Mucosa of descending colon (tissue), 3 donors: ENCODE measurements around the gene TIMP2. TPM values are rescaled to one million over a fixed set of nuclear protein-coding genes. Genes with fewer than 3 reads are reported as not detected.
"Not testable (repeated sequence)": the region's sequence is repeated elsewhere in the genome, so short reads cannot be mapped to it uniquely, and the experiment has no call there.

Source experiments
- ATAC-seq: fragments of 200-7000 bp; cut with Tn5 transposase; one replicate; pipeline ENCODE4 v1.9.1; 2020; ENCODE audit warnings: mild to moderate bottlenecking, moderate library complexity
- DNase-seq, 3 donors: peaks; one replicate each; pipeline ENCODE4 v3.0.0-alpha.2; 2020
- H3K36me3 ChIP-seq: fragments of 200-600 bp; one replicate; pipeline ENCODE4 v1.8.0; 2021; ENCODE audit warnings: low read depth, mild to moderate bottlenecking
- H3K4me1 ChIP-seq: fragments of 200-600 bp; one replicate; pipeline ENCODE4 v1.8.0; 2021; ENCODE audit warnings: low read depth, mild to moderate bottlenecking
- H3K4me3 ChIP-seq: fragments of 200-600 bp; one replicate; pipeline ENCODE4 v1.8.0; 2021; ENCODE audit warnings: mild to moderate bottlenecking
- H3K9me3 ChIP-seq: fragments of 200-600 bp; one replicate; pipeline ENCODE4 v1.8.0; 2021; ENCODE audit warnings: mild to moderate bottlenecking
- intact Hi-C, 2 donors: fragments of 100-400 bp; cut with DNase I in 1 of 2; cut with micrococcal nuclease in 1 of 2; formaldehyde crosslinking; loops; one replicate each; pipeline versions ENCODE4 v1.11.0 to v1.11.1; 2022; cut with DNase I, micrococcal nuclease
- total RNA-seq, 3 donors: library from RNA; stranded (reverse); fragmentation: NEBNext Ultra II Directional in 2 of 3; extraction: Animal tissue kit (Norgen Biotek cat#: 25700) in 2 of 3; gene quantifications; one replicate each; pipeline versions ENCODE4 v1.2.1 to v1.2.4, GENCODE V29; 2021 to 2023
- TF ChIP-seq, protein P1 (sequence below): fragments of 200-600 bp; IDR thresholded peaks from one replicate; pipeline ENCODE4 v1.8.0; 2022; ENCODE audit warnings: antibody characterized with exemption, mild to moderate bottlenecking
- donor health status: DM: no; HTN: no; CAD: no; lungs with moderate emphysema.
- donor health status: DM: no; HTN: no; CAD: no.
- donor health status: DM: no; HTN: yes; CAD: no.

Gene TIMP2
- total RNA-seq, 3 donors from 2014 or later = 44.9 to 268 (median 91.3) TPM

DNA sequence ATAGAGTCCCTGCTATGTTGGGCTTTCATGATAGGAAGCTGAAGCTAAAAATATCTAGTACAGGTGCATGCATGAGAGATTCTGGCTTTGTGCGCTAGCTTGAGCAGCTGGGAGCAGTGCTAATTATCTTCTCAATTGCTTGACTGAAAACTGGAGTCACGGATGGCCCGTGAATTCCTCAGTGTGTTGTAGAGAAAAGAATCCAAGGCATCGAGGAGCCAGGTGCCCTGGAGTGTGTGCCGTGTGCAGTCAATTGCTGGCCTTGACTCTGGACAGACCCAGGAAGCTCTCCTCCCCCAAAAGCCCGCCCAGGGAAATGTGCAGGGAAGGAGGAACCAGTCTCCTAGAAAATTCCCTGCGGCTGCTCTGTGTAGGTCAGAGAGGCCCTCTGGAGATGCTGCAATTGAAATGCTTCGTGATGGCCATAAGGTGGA, 40.3 kb upstream of the TIMP2 start:
- Histone ChIP-seq H3K36me3 (no peaks in the 10 kb centered on the region), H3K9me3 (no peaks in the 10 kb centered on the region), H3K4me3 (no peak overlapping the region), H3K4me1 (peaks cover 9% of the 10 kb centered on the region)
- ATAC-seq (no peak), DNase-seq (no peak)
- intact Hi-C loops = no loop called here
- TF ChIP-seq, protein P1, sequence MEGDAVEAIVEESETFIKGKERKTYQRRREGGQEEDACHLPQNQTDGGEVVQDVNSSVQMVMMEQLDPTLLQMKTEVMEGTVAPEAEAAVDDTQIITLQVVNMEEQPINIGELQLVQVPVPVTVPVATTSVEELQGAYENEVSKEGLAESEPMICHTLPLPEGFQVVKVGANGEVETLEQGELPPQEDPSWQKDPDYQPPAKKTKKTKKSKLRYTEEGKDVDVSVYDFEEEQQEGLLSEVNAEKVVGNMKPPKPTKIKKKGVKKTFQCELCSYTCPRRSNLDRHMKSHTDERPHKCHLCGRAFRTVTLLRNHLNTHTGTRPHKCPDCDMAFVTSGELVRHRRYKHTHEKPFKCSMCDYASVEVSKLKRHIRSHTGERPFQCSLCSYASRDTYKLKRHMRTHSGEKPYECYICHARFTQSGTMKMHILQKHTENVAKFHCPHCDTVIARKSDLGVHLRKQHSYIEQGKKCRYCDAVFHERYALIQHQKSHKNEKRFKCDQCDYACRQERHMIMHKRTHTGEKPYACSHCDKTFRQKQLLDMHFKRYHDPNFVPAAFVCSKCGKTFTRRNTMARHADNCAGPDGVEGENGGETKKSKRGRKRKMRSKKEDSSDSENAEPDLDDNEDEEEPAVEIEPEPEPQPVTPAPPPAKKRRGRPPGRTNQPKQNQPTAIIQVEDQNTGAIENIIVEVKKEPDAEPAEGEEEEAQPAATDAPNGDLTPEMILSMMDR = no peak

DNA sequence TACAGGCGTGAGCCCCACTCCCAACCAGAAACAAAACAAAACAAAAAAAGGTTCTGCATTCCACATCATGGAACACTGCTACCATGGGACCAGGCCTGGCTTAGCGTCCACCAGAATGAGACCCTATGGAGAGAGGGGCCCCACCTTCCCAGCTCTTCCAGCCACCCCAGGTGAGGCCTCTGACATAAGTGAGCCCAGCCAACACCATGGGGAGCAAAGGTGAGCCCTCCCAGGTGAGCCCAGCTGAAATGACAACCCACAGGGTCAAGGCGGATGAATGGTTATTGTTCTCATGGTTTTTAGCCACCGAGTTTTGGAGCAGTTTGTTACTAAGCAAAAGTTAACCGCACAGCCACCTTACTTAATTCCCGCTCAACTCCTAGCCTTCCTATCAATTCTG, 38.2 kb upstream of the TIMP2 start:
- TF ChIP-seq, protein P1 = no peak
- no peak for DNase-seq
- no peak overlapping the region for H3K4me3 ChIP-seq
- peaks cover 8% of the 10 kb centered on the region for H3K4me1 ChIP-seq
- intact Hi-C loops = no loop called here
- no peaks in the 10 kb centered on the region for H3K36me3 ChIP-seq
- no peak for ATAC-seq
- no peaks in the 10 kb centered on the region for H3K9me3 ChIP-seq

DNA sequence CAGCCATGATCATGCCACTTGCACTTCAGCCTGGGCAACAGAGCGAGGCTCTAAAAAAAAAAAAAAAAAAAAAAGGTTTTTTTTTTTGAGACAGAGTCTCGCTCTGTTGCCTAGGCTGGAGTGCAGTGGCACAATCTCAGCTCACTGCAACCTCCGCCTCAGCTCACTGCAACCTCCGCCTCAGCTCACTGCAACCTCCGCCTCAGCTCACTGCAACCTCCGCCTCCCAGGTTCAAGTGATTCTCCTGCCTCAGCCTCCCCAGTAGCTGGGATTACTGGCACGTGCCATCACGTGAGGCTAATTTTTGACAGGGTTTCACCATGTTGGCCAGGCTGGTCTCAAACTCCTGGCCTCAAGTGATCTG, 37.8 kb upstream of the TIMP2 start:
- ATAC-seq, H3K4me3 ChIP-seq, H3K4me1 ChIP-seq, intact Hi-C loops, DNase-seq, H3K9me3 ChIP-seq, H3K36me3 ChIP-seq: not testable (repeated sequence)

DNA sequence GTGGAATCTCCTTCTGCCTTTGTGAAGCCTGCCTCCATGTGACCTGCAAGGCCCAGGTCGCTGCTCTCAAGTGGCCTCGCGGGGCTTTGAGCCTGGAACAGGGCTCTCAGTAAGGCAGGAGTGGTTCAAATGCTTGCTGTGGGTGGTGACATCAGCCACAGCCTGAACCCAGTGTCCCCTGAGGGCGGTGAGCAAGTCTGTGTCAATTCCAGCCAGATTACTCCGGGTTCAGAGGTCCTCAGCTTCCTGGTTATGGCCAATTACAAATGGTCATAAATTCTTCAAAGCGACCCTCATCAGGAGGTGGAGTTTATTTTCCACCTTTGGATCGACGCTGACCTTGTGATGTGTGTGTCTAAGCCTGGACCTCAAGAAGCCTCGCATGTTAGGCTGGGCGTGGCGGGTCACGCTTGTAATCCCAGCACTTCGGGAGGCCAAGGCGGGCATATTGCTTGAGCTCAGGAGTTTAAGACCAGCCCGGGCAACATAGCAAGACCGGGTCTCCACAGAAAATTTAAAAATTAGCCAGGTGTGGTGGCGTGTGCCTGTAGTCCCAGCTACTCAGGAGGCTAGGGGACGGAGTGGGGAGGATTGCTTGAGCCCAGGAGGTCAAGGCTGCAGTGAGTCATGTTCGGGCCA, 37.3 kb upstream of the TIMP2 start:
- intact Hi-C loops = no loop called here
- peaks cover 8% of the 10 kb centered on the region for H3K4me1 ChIP-seq
- peak; percentile 90 for ATAC-seq
- peak; percentile 67 to 74 (median 68) for DNase-seq
- H3K9me3 ChIP-seq = no peaks in the 10 kb centered on the region
- H3K36me3 ChIP-seq = no peaks in the 10 kb centered on the region
- TF ChIP-seq, protein P1 = no peak
- H3K4me3 ChIP-seq = no peak overlapping the region

DNA sequence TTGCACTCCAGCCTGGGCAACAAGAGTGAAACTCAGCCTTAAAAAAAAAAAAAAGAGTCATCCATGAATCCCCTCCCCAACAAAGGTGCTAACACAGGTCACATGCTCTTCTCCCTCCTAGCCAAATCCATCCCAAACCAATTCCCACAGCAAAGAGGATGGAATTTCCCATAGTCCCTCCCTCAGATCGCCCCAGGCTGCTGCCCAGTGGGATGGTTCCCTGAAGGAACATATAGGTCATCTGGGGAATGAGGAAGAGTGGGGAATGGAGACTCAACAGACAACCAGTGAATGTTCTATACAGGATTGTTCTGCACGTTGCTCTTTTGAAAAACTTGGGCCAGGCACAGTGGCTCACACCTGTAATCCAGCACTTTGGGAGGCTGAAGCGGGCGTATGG, 36.4 kb upstream of the TIMP2 start:
- Histone ChIP-seq H3K9me3 (no peaks in the 10 kb centered on the region), H3K36me3 (no peaks in the 10 kb centered on the region), H3K4me1 (peaks cover 8% of the 10 kb centered on the region), H3K4me3 (no peak overlapping the region)
- intact Hi-C loops = no loop called here
- DNase-seq (no peak), ATAC-seq (no peak)
- TF ChIP-seq, protein P1 = no peak

DNA sequence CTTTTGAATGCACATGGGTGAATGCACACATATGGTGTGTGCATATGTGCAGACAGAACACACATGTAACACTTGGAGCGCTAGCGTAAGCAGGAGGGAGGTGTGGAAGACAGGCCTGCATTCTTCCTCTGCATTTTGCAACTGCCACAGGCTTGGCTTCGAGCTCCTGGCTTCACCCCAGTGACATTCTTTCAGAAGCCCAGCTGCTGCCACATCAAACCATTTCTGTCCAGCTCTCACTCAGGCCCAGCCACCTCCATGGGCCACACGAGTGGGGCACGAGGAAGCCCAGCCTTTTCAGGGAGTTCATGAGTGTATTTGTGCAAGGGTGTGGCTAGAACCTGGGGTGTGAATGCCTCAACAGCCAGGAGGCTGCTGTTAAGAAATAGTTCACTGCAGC, 35.7 kb upstream of the TIMP2 start:
- DNase-seq (peak in 1 of 3 donors; percentile 45), ATAC-seq (peak; percentile 53)
- Histone ChIP-seq H3K4me1 (peaks cover 8% of the 10 kb centered on the region), H3K4me3 (no peak overlapping the region), H3K36me3 (no peaks in the 10 kb centered on the region), H3K9me3 (no peaks in the 10 kb centered on the region)
- TF ChIP-seq, protein P1 = no peak
- intact Hi-C loops = no loop called here
